Measurements from ENCODE around the gene MPPED1. TPM values are rescaled to one million over a fixed set of nuclear protein-coding genes. Genes with fewer than 3 reads are reported as not detected.

Gene MPPED1
- polyA plus RNA-seq, 1 of the 3 experiments (the other 2 are of a cell fraction): 0.03 TPM

DNA sequence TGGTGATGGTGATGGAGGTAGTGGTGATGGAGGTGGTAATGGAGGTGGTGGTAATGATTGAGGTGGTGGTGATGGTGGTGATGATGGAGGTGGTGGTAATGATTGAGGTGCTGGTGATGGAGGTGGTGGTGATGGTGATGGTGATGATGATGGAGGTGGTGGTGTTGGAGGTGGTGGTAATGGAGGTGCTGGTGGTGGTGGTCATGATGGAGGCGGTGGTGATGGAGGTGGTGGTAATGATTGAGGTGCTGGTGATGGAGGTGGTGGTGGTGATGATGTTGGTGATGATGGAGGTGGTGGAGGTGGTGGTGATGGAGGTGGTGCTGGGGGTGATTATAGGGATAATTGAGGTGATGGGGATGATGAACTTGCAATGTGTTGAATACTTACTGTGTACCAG is 79.9 kb downstream of the MPPED1 start:
- H3K9ac ChIP-seq: no peak overlapping the region
- 71% methylated on average over 1 of the region's 1 CpG for WGBS (ENCODE audit: low lambda C conversion rate)
- H3K36me3 ChIP-seq (replicated peaks in 1 of 2; ENCODE audit: control insufficient read depth in 1 of 2, insufficient read depth in 2 of 2, low read length in 1 of 2): no peaks in the 10 kb centered on the region

DNA sequence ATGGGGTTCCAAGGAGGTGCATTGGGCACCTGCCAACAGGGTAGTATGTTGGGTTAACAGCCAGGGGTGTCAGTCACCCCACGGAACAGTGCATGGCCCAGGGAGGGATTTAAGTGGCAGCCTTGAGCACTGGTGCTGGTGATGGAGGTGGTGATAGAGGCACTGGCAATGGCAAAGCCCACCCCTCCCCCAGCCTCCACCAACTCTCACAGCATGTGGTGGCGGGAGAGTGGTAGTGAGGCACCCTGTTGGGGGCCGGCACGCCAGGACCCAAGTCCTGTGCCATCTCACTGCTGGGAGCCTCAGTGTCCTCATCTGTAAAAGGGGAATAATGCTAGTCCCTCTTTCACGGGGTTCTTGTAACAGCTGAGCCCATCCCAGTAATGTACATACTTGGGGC is 81.5 kb downstream of the MPPED1 start:
- Histone ChIP-seq H3K27ac (ENCODE audit: low read depth in 2 of 2, low read length in 1 of 2) (no peak overlapping the region), H3K36me3 (replicated peaks in 1 of 2; ENCODE audit: control insufficient read depth in 1 of 2, insufficient read depth in 2 of 2, low read length in 1 of 2) (no peaks in the 10 kb centered on the region), H3K4me2 (no peak overlapping the region), H3K4me1 (ENCODE audit: control insufficient read depth in 1 of 2, insufficient read depth in 2 of 2, low read depth in 1 of 2, low read length in 1 of 2) (peaks cover 0 to 3% of the 10 kb centered on the region in 2 experiments; a peak in 1 of 4 replicates), H3F3A (replicated peaks; ENCODE audit: insufficient read depth) (no peaks in the 10 kb centered on the region), H3K4me3 (ENCODE audit: low read depth in 2 of 2, low read length in 1 of 2) (no peak overlapping the region), H3K79me2 (ENCODE audit: insufficient read depth) (no peaks in the 10 kb centered on the region), H4K20me1 (ENCODE audit: insufficient read depth) (no peaks in the 10 kb centered on the region), H3K9ac (no peak overlapping the region), H2AFZ (ENCODE audit: low read depth) (no peak overlapping the region), H3K9me2 (no peaks in the 10 kb centered on the region), H3K27me3 (ENCODE audit: insufficient read depth) (no peaks in the 10 kb centered on the region), H3K9me3 (no peaks in the 10 kb centered on the region)
- no peak for DNase-seq
- CTCF ChIA-PET: no interaction called here
- TF ChIP-seq RFX5 (IDR thresholded peaks at IDR 0.05; ENCODE audit: low read length): no peak
- TF ChIP-seq FOXJ3 (CRISPR knock-in tag; IDR thresholded peaks at IDR 0.05): no peak
- no peak for TF ChIP-seq MEF2A (IDR thresholded peaks at IDR 0.05; ENCODE audit: borderline replicate concordance, low read depth)
- no peak for TF ChIP-seq GATA2 (CRISPR knock-in tag; IDR thresholded peaks at IDR 0.05)
- TF ChIP-seq TEAD4 (IDR thresholded peaks at IDR 0.05; ENCODE audit: borderline replicate concordance, insufficient read depth): no peak
- TF ChIP-seq, protein P1, sequence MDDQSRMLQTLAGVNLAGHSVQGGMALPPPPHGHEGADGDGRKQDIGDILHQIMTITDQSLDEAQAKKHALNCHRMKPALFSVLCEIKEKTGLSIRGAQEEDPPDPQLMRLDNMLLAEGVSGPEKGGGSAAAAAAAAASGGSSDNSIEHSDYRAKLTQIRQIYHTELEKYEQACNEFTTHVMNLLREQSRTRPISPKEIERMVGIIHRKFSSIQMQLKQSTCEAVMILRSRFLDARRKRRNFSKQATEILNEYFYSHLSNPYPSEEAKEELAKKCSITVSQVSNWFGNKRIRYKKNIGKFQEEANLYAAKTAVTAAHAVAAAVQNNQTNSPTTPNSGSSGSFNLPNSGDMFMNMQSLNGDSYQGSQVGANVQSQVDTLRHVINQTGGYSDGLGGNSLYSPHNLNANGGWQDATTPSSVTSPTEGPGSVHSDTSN (IDR thresholded peaks at IDR 0.05): no peak
- WGBS (ENCODE audit: low lambda C conversion rate): no CpG with 5 or more reads among the region's 5 CpGs
- POLR2A ChIA-PET: no interaction called here

More for the DNA sequence above, 79.9 kb downstream of the MPPED1 start:
- Histone ChIP-seq H3K79me2 (ENCODE audit: insufficient read depth) (no peaks in the 10 kb centered on the region), H3K27ac (ENCODE audit: low read depth in 2 of 2, low read length in 1 of 2) (no peak overlapping the region), H4K20me1 (ENCODE audit: insufficient read depth) (no peaks in the 10 kb centered on the region), H3K4me2 (no peak overlapping the region), H3K9me3 (no peaks in the 10 kb centered on the region), H3K27me3 (ENCODE audit: insufficient read depth) (no peaks in the 10 kb centered on the region), H2AFZ (ENCODE audit: low read depth) (no peak overlapping the region), H3K4me3 (ENCODE audit: low read depth in 2 of 2, low read length in 1 of 2) (no peak overlapping the region), H3K4me1 (ENCODE audit: control insufficient read depth in 1 of 2, insufficient read depth in 2 of 2, low read depth in 1 of 2, low read length in 1 of 2) (peaks cover 0 to 3% of the 10 kb centered on the region in 2 experiments; a peak in 1 of 4 replicates), H3K9me2 (no peaks in the 10 kb centered on the region), H3F3A (replicated peaks; ENCODE audit: insufficient read depth) (no peaks in the 10 kb centered on the region)
- CTCF ChIA-PET: no interaction called here
- POLR2A ChIA-PET: no interaction called here
- DNase-seq: no peak
- TF ChIP-seq, protein P2, sequence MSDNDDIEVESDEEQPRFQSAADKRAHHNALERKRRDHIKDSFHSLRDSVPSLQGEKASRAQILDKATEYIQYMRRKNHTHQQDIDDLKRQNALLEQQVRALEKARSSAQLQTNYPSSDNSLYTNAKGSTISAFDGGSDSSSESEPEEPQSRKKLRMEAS (IDR thresholded peaks at IDR 0.05; ENCODE audit: low read depth): no peak
- TF ChIP-seq FOXJ3 (CRISPR knock-in tag; IDR thresholded peaks at IDR 0.05) (no peak), SIN3A (IDR thresholded peaks at IDR 0.05; ENCODE audit: borderline replicate concordance, low read depth, low read length) (no peak)

DNA sequence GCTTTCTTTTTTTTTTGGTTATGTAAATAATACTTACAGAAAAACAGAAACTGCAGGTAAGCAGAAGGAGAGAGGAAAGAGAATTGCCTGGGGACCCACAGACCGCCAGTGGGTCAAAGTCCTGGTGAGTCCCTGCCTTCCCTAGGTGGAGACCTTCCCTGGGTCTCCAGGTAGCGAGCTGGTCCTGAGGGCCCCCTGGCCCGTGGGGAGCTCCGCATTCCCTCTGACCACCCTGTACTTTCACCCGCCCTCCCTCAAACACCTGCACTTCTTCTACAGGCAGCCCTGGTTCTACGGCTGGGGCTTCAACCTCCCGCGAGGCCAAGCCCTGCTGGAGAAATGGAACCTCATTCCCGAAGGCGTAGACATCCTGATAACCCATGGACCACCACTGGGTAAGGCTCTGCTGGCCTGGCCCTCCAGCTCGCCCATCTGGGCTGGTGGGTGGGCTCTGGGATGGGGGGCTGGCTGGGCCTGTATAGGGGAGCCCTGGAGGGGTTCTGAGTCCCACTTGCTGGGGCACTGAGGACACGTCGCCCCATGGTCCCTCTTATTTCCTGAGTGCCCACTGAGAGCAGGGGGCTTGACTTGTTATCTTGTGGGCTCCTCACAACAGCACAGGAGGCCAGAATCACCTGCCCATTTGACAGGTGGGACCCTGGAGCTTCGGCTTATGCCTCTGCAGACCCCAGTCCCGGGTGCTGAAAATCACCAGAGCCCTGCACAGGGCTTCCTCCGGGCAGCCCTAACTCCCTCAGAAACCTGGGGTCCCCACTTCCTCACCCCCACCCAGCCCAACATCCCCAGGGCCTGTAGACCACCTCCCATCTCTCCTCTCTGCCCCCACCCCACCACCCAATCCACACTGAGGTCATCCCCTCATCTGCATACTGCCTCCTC is 86.4 kb downstream of the MPPED1 start:
- H4K20me1 ChIP-seq (ENCODE audit: insufficient read depth): no peaks in the 10 kb centered on the region
- no peaks in the 10 kb centered on the region for H3K36me3 ChIP-seq (replicated peaks in 1 of 2; ENCODE audit: control insufficient read depth in 1 of 2, insufficient read depth in 2 of 2, low read length in 1 of 2)
- H3K9ac ChIP-seq: no peak overlapping the region
- H3K79me2 ChIP-seq (ENCODE audit: insufficient read depth): no peaks in the 10 kb centered on the region
- no peaks in the 10 kb centered on the region for H3K9me2 ChIP-seq
- WGBS (ENCODE audit: low lambda C conversion rate): 49% methylated on average over 3 of the region's 16 CpGs
- no peak overlapping the region for H3K4me2 ChIP-seq
- TF ChIP-seq, protein P3, sequence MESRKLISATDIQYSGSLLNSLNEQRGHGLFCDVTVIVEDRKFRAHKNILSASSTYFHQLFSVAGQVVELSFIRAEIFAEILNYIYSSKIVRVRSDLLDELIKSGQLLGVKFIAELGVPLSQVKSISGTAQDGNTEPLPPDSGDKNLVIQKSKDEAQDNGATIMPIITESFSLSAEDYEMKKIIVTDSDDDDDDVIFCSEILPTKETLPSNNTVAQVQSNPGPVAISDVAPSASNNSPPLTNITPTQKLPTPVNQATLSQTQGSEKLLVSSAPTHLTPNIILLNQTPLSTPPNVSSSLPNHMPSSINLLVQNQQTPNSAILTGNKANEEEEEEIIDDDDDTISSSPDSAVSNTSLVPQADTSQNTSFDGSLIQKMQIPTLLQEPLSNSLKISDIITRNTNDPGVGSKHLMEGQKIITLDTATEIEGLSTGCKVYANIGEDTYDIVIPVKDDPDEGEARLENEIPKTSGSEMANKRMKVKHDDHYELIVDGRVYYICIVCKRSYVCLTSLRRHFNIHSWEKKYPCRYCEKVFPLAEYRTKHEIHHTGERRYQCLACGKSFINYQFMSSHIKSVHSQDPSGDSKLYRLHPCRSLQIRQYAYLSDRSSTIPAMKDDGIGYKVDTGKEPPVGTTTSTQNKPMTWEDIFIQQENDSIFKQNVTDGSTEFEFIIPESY (IDR thresholded peaks at IDR 0.05; ENCODE audit: borderline replicate concordance, low read depth): no peak
- no peak for TF ChIP-seq EZH2phosphoT487 (IDR thresholded peaks at IDR 0.05; ENCODE audit: borderline replicate concordance, low read depth)
- TF ChIP-seq, protein P1 (IDR thresholded peaks at IDR 0.05): no peak
- TF ChIP-seq GATA2 (CRISPR knock-in tag; IDR thresholded peaks at IDR 0.05): no peak
- TF ChIP-seq NFIC (IDR thresholded peaks at IDR 0.05; ENCODE audit: borderline replicate concordance): no peak
- no peaks in the 10 kb centered on the region for H3F3A ChIP-seq (replicated peaks; ENCODE audit: insufficient read depth)
- H3K27me3 ChIP-seq (ENCODE audit: insufficient read depth): no peaks in the 10 kb centered on the region
- no peaks in the 10 kb centered on the region for H3K4me1 ChIP-seq (ENCODE audit: control insufficient read depth in 1 of 2, insufficient read depth in 2 of 2, low read depth in 1 of 2, low read length in 1 of 2)
- H3K9me3 ChIP-seq: no peaks in the 10 kb centered on the region
- CTCF ChIA-PET: no interaction called here
- no peak overlapping the region for H3K27ac ChIP-seq (ENCODE audit: low read depth in 2 of 2, low read length in 1 of 2)
- DNase-seq: no peak
- POLR2A ChIA-PET: no interaction called here
- H2AFZ ChIP-seq (ENCODE audit: low read depth): no peak overlapping the region
- no peak overlapping the region for H3K4me3 ChIP-seq (ENCODE audit: low read depth in 2 of 2, low read length in 1 of 2)
